HepG2 (cell line): ENCODE data around the gene CLPTM1L. TPM values are rescaled to one million over a fixed set of nuclear protein-coding genes. Genes with fewer than 3 reads are reported as not detected.

Experiments
- LRRFIP1 ChIP-seq: sonication (generic); formaldehyde crosslinking; conservative IDR thresholded peaks from 2 replicates; pipeline ENCODE4 v1.4.0; 2020; ENCODE audit warnings: missing genetic modification reagents
- MTERF4 ChIP-seq: sonication (generic); formaldehyde crosslinking; IDR thresholded peaks from 2 replicates; pipeline ENCODE4 v1.8.0; 2023; ENCODE audit warnings: mild to moderate bottlenecking, missing genetic modification reagents
- NR2C2 ChIP-seq: sonication (generic); formaldehyde crosslinking; IDR thresholded peaks from 2 replicates; pipeline ENCODE4 v1.4.0; 2020; ENCODE audit warnings: missing genetic modification reagents, mild to moderate bottlenecking, moderate library complexity, borderline replicate concordance
- ZBTB25 ChIP-seq: IDR thresholded peaks from 2 replicates; pipeline ENCODE4 v1.6.1; 2018; ENCODE audit warnings: missing genetic modification reagents
- ZBTB4 ChIP-seq: sonication (generic); formaldehyde crosslinking; IDR thresholded peaks from 2 replicates; pipeline ENCODE4 v1.4.0; 2020; ENCODE audit warnings: missing genetic modification reagents, mild to moderate bottlenecking, borderline replicate concordance
- ZBTB44 ChIP-seq: sonication (generic); formaldehyde crosslinking; IDR thresholded peaks from 2 replicates; pipeline ENCODE4 v1.4.0; 2020; ENCODE audit warnings: missing genetic modification reagents
- ZNF292 ChIP-seq: sonication (generic); formaldehyde crosslinking; IDR thresholded peaks from 2 replicates; pipeline ENCODE4 v1.8.1; 2022; ENCODE audit warnings: mild to moderate bottlenecking, low read depth, missing genetic modification reagents, borderline replicate concordance
- polyA plus RNA-seq, 8 experiments: library from polyadenylated mRNA; depleted of rRNA in 3 of 8; stranded (reverse) in 7 of 8; unstranded in 1 of 8; fragments of >200 nt; fragmentation: Illumina TruSeq in 4 of 8; extraction: Trizol in 4 of 8; gene quantifications; 2 replicates each; pipeline versions ENCODE4 v1.2.1 to v1.2.3, GENCODE V29; 2011 to 2016; ENCODE audit warnings: low read depth in 4 of 8, missing spikeins in 1 of 8, mixed read lengths in 1 of 8; ENCODE audit not compliant: insufficient read depth in 1 of 8
- total RNA-seq, 5 experiments: library from RNA; depleted of rRNA; stranded (reverse); fragments of >200 nt; fragmentation: Illumina TruSeq; extraction: Trizol; gene quantifications; 2 replicates each; pipeline ENCODE4 v1.2.3, GENCODE V29; 2016; ENCODE audit warnings: low read depth in 1 of 5

The CLPTM1L gene
- total and polyA plus RNA-seq, 2 of the 13 experiments (the other 11 are each of a cell fraction or from before 2014, with no cell fraction given) = 80.3 to 124 TPM

- TF ChIP-seq ZNF292 (no peak), LRRFIP1 (CRISPR knock-in tag) (no peak), NR2C2 (CRISPR knock-in tag) (no peak), MTERF4 (CRISPR knock-in tag) (no peak), ZBTB4 (CRISPR knock-in tag) (no peak), ZBTB25 (CRISPR knock-in tag) (no peak), ZBTB44 (CRISPR knock-in tag) (no peak)
- TF ChIP-seq, all 625 proteins: peak for 0
Measured at GRCh38 chr5:1357946-1358725, 13.2 kb upstream of the CLPTM1L start (continued).
